GM19324 (cell line): ENCODE data around the gene RBPJL.

ENCODE experiments used
- ATAC-seq: cut with Tn5 transposase; IDR thresholded peaks from one replicate; pipeline ENCODE4 v1.9.1; 2021; ENCODE audit warnings: mild to moderate bottlenecking, moderate library complexity; ENCODE audit not compliant: unreplicated experiment, low FRiP score

RBPJL gene

DNA sequence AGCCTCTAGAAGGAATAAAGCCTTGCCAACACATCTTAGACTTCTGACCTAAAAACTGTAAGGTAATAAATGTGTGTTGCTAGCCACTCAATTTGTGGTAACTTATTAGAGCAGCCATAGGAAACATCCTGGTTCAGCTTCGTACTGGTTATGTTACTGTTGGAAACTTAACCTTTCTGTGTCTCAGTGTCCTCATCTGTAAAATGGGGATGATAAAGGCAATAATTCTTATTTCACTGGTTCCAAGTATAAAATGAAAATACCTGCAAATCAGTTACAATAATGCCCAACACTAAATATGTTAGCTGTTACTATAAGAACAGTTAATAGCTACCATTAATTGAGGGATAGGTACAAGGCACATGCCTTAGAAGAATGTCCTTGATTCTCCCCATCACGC, 14.3 kb upstream of the RBPJL start:
- no peak for ATAC-seq

DNA sequence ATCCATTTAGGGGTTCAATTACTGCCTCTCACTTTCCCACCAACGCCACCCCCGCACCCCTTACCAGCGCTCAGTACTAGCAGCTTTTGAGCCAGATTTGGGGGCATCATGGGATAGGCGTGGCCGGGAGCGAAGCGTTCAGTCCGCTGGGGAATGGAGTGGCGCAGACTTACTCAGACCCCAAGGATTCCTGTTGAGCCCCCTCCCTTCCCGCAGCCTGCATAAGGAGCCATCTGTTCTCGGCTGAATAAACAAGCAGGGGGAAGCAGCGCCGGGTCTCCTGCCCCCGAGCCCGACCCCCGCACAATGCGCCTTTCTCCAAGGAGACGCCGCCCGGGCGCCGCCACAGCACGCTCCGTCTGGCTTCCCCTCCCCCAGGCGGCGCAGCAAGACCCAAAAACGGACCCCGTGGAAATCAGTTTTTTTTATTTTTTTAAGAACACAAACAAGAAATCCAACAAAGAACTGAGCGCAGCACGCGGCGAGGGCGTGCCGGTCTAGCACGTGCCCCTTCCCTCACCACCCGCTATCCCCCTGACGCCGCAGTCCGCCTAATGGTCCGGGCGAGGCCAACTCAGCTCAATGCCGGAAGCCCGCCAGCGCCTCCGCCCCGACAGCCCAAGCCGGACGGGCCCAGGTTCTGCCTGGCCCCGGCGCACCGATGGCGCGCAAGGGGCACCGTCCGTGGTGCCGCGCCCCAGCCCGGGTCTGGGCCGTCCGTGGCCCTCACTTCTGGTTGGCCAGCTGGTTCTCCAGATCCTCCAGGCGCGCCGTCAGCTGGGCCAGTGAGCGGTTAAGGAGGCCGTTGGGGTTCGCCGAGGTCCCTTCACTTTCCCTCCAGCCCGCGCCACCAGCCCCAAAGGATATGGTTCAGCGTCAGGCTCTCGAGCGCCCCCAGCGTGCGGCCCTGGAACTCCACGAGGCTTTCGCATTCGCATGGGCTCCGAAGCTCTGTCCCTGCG, 13.3 kb upstream of the RBPJL start:
- ATAC-seq = no peak

GRCh38 chr20:45294003-45294368, 12.7 kb upstream of the RBPJL start:
- ATAC-seq = no peak

DNA sequence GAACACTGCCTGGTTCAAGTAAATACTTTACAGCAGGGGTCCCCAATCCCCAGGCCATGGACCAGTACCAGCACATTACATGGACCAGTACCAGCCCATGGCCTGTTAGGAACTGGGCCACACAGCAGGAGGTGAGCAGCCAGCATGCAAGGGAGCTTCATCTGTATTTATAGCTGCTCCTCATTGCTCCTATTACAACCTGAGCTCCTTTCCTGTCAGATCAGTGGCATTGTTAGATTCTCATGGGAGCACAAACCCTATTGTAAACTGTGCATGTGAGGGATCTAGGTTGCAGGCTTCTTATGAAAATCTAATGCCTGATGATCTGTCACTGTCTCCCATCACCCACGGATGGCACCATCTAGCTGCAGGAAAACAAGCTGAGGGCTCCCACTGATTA, 12.0 kb upstream of the RBPJL start:
- ATAC-seq = no peak

- ATAC-seq = no peak
These were observed 8.7 kb upstream of the RBPJL start for GRCh38 chr20:45297786-45298497.

DNA sequence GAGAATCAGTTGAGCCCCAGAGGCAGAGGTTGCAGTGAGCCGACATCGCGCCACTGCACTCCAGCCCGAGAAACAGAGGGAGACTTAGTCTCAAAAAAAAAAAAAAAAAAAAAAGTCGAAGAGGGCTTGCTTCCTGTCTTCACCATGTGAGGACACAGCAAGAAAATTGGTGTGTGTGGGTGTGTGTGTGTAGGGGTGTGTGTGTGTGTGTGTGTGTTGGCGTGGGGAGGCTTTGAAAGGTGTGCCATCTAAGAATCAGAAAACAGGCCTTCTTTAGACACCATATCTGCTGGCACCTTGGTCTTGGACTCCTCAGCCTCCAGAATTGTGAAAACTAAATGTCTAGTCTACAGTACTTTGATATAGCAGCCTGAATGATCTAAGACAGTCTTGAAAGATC, 6.9 kb upstream of the RBPJL start:
- ATAC-seq = no peak

- no peak for ATAC-seq
These were observed 5.7 kb upstream of the RBPJL start for GRCh38 chr20:45300961-45301360.

DNA sequence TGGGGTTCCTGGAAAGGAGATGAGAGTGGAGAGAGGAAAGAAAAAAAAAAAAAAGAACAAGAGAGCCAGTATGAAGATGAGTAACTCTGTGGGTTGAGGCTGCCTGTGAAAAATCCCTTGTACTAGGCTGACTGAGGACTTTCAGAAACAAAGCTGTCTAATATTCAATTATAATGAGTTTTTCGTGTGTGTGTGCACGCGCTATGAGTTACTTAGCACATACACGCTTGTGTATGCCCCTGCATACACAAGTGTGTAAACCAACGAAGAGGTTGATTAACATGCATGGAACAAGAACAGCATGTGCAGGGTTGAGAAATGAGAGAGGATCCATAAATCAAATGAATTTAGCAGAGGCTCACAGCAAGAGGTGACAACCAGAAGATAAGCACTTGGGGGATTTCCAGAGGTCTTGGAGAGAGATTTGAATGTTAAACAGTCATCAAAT, 4.8 kb upstream of the RBPJL start:
- no peak for ATAC-seq

DNA sequence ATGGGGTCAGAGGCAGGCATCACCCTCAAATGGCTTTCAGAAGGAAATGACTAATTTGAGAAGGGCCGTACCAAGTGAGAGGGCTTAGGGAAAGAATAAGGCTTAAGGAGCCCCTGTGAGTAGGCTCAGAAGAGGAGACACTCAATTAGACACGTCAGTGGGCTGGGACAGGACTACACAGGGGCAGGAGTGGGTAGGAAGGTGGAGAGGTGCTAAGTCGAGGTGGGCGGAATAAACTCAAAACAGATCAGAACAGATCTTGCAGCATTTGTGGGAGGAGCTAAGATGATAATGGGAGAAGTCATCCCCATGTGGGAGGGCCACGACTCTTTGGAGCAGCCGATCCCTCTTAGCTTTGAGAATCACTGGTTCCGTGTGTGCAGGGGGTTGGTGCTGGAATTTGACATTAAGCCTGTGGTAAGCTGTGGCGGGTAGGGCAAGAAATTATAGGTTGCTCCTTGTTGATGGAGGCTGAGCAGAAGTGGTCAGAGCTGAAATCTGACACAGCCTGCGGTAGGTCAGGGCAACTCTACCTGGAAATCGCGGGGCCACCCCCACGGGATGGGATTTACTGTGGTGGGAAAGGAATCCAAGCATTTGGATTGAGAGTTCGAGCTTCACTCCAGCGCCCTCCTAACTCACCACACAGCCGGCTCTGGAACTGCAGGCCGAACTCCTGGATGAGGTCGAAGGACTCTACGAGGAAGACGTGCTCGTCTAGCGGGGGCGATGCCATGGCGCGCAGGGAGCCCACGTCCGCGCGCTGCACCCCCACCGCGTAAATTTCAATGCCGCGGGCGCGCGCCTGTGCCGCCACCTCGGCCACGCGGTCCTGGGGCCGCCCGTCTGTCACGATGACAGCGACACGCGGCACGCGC, 2.8 kb upstream of the RBPJL start:
- ATAC-seq = no peak

DNA sequence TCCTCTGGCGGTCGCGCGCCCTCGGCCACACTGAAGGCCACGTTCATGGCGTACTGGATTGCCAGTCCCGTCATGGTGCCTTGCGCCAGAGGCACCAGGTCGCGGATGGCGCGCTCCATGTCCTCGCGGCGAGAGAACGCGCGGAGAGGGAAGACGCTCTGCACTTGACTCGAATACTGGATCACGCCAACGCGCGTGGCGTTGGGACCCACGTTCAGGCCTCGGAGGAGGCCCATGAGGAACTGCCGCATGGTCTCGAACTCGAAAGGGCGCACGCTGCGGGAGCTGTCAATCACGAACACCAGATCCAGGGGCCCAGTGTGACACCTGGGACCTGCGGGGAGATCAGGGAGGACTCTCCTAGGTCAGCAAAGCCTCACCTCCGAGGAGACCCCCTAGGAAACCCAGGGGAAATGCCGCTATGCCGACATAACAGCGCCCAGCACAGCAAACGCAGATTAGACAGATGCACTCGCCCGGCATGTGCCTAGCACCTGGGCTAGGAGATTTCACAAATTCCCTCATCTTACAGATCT, 2.1 kb upstream of the RBPJL start:
- ATAC-seq = no peak

GRCh38 chr20:45305262-45305661, 1.4 kb upstream of the RBPJL start:
- no peak for ATAC-seq

DNA sequence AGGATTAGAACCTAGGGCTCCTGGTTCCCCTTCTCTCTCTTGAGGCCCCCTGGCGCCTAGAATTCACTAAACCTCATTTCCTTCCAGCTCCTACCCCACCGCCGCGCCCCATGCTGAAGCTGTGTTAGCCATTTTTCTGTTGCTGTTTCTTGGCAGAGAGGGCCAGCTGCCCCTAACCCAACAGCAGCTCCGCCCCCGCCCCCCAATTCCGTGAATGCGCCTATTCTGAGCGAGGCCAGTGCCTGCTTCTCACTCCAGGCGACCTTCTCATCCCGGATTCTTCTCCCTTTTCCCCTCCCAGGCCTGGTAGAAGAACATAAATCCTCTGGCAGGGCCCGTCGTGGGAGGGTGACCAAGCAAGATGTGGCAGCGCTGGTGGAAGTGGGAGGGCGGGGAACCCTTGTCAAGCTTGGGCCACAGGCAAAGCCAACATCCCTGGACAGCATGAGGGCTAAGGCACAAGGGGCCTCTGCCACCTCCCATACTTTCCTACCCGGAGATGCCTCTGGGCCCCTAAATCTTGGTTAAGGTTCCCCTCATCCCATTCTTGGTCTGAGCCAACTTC, 518 bp downstream of the RBPJL start:
- ATAC-seq = no peak

DNA sequence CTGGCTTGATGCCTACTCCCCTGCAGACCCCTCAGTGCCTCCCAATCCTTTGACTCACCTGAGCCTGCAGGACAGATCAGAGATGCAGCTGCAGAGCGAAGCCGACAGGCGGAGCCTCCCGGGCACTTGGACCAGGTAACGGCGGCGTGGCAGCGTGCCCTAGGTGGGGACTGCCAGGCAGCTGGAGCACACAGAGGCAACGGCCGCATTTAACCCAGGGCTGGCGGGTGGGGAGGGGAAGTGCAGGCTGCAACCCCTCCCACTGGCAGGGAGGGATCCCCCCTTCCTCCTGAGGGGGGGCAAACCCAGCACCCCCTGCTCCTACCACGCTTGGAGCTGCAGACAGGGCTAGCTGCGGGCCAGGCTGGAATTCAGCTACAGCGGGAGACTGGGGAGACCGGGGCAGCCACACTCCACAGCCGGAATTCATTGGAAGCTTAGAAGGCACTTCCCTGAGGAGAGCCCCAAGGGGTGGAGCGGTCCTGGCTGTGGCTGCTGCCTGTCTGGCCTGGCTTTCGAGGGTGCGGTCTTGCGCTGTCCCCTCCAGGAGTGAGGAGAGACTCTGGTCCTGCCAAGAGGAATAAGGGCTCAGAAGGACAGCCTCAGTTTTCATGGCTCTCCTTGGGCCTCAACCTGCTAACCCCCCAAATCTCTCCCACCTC, 1.6 kb downstream of the RBPJL start, which contains the start of gene MATN4:
Gene MATN4, minus strand, starts transcription at position 183 of the 662 bp plus-strand sequence. CDS start 2,717 bp downstream, outside the sequence.
- no peak for ATAC-seq

DNA sequence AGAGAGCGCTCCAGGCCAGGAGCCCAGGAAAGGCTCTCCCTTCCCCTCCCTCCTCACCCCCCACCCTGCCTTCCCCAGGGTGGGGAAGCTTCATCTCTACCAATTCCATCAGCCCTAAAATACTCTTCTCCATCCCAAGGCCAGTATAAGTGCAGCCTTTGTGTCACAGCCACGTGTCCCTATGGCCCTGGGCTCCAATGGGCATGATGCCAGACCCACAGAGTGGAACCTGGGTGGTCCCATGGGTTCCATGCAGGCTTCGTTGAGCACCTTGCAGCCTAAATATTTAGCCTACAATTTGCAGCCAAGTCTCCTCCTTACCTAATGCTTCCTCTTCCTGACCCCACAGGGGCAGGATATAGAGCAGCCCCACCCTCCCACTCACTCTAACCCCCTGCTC, 2.4 kb downstream of the RBPJL start:
- ATAC-seq = no peak

DNA sequence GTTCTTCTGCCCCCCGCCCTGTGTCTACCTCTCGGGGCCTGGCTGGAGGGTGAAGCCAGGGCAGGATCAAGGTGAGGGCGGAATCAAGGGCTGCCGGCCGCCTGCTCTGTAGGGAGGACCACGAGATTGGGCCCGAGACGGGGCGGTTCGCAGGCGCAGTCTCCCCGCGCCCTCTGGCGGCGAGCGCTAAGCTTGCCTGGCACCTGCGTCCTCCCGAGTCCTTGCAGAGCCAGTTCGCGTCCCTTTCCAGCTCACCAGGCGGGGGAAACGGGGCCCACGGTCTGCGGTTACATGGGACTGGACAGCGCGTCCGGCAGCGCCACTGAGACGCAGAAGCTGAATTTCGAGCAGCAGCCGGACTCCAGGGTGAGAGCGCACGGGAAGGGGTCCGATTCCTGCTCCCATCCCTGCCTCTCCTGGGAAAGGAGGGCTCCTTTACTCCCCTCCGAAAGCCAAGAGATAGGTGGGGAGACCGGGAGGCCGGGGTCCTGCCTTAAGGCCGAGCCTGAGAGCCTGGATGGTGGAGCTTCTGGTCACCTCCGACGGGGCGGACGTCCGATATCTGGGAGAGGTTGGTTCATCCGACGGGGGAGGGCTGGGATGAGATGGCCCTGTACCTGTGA, 5.1 kb downstream of the RBPJL start:
- no peak for ATAC-seq

- ATAC-seq = no peak
These were observed 5.6 kb downstream of the RBPJL start for GRCh38 chr20:45312241-45312640.

DNA sequence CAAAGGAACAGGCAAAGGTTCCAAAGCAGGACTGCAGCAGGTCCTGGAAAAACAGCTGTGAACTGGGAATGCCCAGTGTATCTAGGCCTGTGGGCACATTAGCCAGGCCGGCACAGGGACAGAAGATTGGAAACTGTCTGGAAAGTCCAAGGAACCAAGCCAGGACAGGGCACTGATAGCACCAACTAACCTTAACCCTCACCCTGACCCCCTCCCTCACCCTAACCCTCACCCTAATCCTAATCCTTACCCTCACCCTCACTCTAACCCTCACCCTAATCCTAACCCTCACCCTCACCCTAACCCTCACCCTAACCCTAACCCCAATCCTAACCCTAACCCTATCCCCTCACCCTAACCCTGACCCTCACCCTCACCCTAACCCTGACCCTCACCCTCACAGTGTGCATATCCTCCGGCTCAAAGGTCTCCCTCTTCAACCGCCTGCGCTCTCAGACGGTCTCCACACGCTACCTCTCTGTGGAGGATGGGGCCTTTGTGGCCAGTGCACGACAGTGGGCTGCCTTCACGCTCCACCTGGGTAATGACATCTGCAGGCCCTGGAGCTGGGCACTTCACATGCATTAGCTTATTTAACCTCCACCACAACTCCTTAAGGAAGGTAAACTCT, 6.5 kb downstream of the RBPJL start:
- ATAC-seq = no peak

DNA sequence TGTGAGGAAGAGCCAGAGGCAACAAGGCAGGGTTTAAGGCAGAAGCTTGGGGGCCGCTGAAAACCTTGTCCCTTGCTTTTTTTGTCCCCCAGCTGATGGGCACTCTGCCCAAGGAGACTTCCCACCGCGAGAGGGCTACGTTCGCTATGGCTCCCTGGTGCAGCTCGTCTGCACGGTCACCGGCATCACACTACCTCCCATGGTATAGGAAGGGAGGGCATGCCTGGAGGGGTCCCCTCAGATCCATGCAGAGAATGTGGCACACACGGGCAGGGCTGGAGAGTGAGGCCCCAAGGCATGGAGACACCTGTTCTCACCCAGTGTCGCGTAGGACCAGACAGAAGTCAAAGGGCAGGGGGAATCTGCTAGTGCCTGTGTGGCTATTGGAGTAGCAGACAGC, 7.3 kb downstream of the RBPJL start:
- ATAC-seq = no peak

- no peak for ATAC-seq
These were observed 9.0 kb downstream of the RBPJL start for GRCh38 chr20:45315672-45316071.
